HCT116 (cell line): ENCODE data around the gene MPI.

Source experiments
- CEBPB ChIP-seq: IDR thresholded peaks from 2 replicates; pipeline ENCODE4 v1.6.1; 2012; ENCODE audit warnings: low read depth
- EZH2phosphoT487 ChIP-seq: fragments of 200-600 bp; IDR thresholded peaks from 2 replicates; pipeline ENCODE4 v1.6.1; 2018; ENCODE audit warnings: antibody characterized with exemption, borderline replicate concordance
- POLR2A ChIP-seq: IDR thresholded peaks from 2 replicates; pipeline ENCODE4 v1.7.0; 2011; ENCODE audit warnings: borderline replicate concordance; ENCODE audit not compliant: insufficient read depth, insufficient read length; ENCODE audit errors: extremely low read depth
- POLR2AphosphoS5 ChIP-seq: IDR thresholded peaks from 2 replicates; pipeline ENCODE4 v1.6.1; 2011; ENCODE audit warnings: mild to moderate bottlenecking, low read depth, low read length, moderate library complexity
- RAD21 ChIP-seq: IDR thresholded peaks from 2 replicates; pipeline ENCODE4 v1.6.1; 2012; ENCODE audit warnings: low read depth, mild to moderate bottlenecking
- YY1 ChIP-seq: IDR thresholded peaks from 2 replicates; pipeline ENCODE4 v1.6.1; 2011; ENCODE audit warnings: low read length, low read depth, moderate library complexity, mild to moderate bottlenecking; ENCODE audit not compliant: insufficient replicate concordance; ENCODE audit errors: extremely low read depth
- ZNF274 ChIP-seq: fragments of 200-500 bp; sonication (Bioruptor generic); IDR thresholded peaks from 2 replicates; pipeline ENCODE4 v1.6.1; 2014; ENCODE audit warnings: mild to moderate bottlenecking, low read depth, low read length, inconsistent platforms
- TF ChIP-seq, protein P1 (sequence below), 3 experiments: fragments of 200-600 bp in 1 of 3; sonication (generic) in 1 of 3; IDR thresholded peaks in 2 of 3; conservative IDR thresholded peaks in 1 of 3; 2 replicates each; pipeline ENCODE4 v1.5.1; 2012 to 2017; ENCODE audit warnings: low read depth in 2 of 3, low read length in 2 of 3, antibody characterized with exemption in 1 of 3, borderline replicate concordance in 1 of 3, control low read depth in 1 of 3, mild to moderate bottlenecking in 1 of 3, mixed read lengths in 1 of 3, mixed run types in 1 of 3, moderate library complexity in 1 of 3; ENCODE audit not compliant: insufficient read depth in 1 of 3
- TF ChIP-seq, protein P2 (sequence below): IDR thresholded peaks from 2 replicates; pipeline ENCODE4 v1.6.1; 2012

DNA sequence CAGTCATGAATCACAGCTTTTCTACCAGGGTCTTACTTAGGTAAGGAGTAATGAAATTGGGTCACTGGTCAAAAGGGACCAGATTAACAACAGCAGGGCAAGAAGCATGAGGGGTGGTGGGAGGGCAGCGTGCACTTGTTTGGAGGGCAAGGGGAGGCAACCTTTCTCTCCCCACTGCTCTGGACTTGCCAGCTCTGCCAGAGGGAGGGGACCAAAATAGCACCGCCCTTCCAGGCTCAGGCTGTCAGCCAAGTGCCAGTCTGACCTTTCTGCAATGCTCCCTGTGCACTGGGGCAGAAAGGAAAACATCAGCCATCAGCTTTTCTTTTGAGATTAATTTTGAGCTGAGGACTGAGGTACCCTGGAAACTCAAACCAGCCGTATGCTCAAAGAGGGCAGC lies 42.4 kb upstream of the MPI start:
- TF ChIP-seq, protein P1, sequence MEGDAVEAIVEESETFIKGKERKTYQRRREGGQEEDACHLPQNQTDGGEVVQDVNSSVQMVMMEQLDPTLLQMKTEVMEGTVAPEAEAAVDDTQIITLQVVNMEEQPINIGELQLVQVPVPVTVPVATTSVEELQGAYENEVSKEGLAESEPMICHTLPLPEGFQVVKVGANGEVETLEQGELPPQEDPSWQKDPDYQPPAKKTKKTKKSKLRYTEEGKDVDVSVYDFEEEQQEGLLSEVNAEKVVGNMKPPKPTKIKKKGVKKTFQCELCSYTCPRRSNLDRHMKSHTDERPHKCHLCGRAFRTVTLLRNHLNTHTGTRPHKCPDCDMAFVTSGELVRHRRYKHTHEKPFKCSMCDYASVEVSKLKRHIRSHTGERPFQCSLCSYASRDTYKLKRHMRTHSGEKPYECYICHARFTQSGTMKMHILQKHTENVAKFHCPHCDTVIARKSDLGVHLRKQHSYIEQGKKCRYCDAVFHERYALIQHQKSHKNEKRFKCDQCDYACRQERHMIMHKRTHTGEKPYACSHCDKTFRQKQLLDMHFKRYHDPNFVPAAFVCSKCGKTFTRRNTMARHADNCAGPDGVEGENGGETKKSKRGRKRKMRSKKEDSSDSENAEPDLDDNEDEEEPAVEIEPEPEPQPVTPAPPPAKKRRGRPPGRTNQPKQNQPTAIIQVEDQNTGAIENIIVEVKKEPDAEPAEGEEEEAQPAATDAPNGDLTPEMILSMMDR (IDR thresholded peaks at IDR 0.05 in 2 of 3, conservative IDR thresholded peaks at IDR 0.05 in 1 of 3; ENCODE audit: borderline replicate concordance in 1 of 3, insufficient read depth in 1 of 3, low read depth in 2 of 3, low read length in 2 of 3) = no peak
- TF ChIP-seq, protein P2, sequence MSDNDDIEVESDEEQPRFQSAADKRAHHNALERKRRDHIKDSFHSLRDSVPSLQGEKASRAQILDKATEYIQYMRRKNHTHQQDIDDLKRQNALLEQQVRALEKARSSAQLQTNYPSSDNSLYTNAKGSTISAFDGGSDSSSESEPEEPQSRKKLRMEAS = no peak
- TF ChIP-seq POLR2A = no peak
- TF ChIP-seq YY1 = no peak
- TF ChIP-seq POLR2AphosphoS5 = no peak
- TF ChIP-seq CEBPB = no peak
- no peak for TF ChIP-seq RAD21
- TF ChIP-seq EZH2phosphoT487 = no peak
- TF ChIP-seq ZNF274 = no peak
